Parathyroid adenoma (tissue), 2 donors: ENCODE data around the gene GPHA2.

Experiments
- H2AFZ ChIP-seq: fragments of 300-600 bp; sonication (generic); one replicate; pipeline ENCODE4 v1.7.0; 2017; ENCODE audit warnings: antibody characterized with exemption, mild to moderate bottlenecking
- H3K27ac ChIP-seq: fragments of 300-600 bp; sonication (generic); one replicate; pipeline ENCODE4 v1.7.0; 2017
- H3K27me3 ChIP-seq: fragments of 300-600 bp; sonication (generic); one replicate; pipeline ENCODE4 v1.7.0; 2017; ENCODE audit warnings: low read length; ENCODE audit not compliant: control insufficient read depth, insufficient read depth
- H3K36me3 ChIP-seq: fragments of 300-600 bp; sonication (generic); one replicate; pipeline ENCODE4 v1.7.0; 2017; ENCODE audit warnings: low read length; ENCODE audit not compliant: control insufficient read depth, insufficient read depth
- H3K4me1 ChIP-seq: fragments of 300-600 bp; sonication (generic); one replicate; pipeline ENCODE4 v1.7.0; 2017; ENCODE audit warnings: control low read depth
- H3K4me2 ChIP-seq: fragments of 300-600 bp; sonication (generic); one replicate; pipeline ENCODE4 v1.7.0; 2017; ENCODE audit warnings: low read length
- H3K4me3 ChIP-seq: fragments of 300-600 bp; sonication (generic); one replicate; pipeline ENCODE4 v1.7.0; 2017; ENCODE audit warnings: low read depth, low read length
- H3K79me2 ChIP-seq: fragments of 300-600 bp; sonication (generic); one replicate; pipeline ENCODE4 v1.7.0; 2017; ENCODE audit warnings: control low read depth
- H3K9ac ChIP-seq: fragments of 300-600 bp; sonication (generic); one replicate; pipeline ENCODE4 v1.7.0; 2017; ENCODE audit warnings: mild to moderate bottlenecking
- H3K9me3 ChIP-seq: fragments of 300-600 bp; sonication (generic); one replicate; pipeline ENCODE4 v1.7.0; 2017; ENCODE audit warnings: low read length; ENCODE audit not compliant: control insufficient read depth
- TF ChIP-seq, protein P1 (sequence below): fragments of 300-600 bp; sonication (generic); IDR thresholded peaks from one replicate; pipeline ENCODE4 v1.7.0; 2017; ENCODE audit warnings: antibody characterized with exemption, mild to moderate bottlenecking
- donor health status: primary hyperparathyroidism.

Gene GPHA2

DNA sequence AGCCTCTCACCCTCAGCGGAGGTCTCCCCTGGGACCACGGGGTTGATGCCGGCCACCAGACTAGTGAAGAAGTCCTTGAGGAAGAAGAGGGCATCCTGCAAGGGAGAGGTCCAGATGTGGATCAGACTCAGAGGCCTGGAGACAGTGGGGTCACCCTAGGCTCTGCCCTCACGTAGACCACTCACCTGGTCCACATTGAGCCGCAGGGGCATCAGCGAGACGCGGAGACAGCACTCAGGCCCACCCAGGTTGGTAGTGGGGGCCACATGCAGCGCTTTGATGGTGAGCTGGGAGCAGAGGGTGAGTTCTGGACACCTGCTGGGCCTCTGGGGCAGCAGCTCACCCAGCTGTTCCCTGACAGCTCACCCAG lies 37.6 kb downstream of the GPHA2 start:
- no peaks in the 10 kb centered on the region for H3K4me1 ChIP-seq
- TF ChIP-seq, protein P1, sequence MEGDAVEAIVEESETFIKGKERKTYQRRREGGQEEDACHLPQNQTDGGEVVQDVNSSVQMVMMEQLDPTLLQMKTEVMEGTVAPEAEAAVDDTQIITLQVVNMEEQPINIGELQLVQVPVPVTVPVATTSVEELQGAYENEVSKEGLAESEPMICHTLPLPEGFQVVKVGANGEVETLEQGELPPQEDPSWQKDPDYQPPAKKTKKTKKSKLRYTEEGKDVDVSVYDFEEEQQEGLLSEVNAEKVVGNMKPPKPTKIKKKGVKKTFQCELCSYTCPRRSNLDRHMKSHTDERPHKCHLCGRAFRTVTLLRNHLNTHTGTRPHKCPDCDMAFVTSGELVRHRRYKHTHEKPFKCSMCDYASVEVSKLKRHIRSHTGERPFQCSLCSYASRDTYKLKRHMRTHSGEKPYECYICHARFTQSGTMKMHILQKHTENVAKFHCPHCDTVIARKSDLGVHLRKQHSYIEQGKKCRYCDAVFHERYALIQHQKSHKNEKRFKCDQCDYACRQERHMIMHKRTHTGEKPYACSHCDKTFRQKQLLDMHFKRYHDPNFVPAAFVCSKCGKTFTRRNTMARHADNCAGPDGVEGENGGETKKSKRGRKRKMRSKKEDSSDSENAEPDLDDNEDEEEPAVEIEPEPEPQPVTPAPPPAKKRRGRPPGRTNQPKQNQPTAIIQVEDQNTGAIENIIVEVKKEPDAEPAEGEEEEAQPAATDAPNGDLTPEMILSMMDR: no peak
- no peaks in the 10 kb centered on the region for H3K79me2 ChIP-seq
- no peak overlapping the region for H3K4me2 ChIP-seq
- no peak overlapping the region for H3K4me3 ChIP-seq
- H3K9ac ChIP-seq: no peak overlapping the region
- H3K27me3 ChIP-seq: no peaks in the 10 kb centered on the region
- no peak overlapping the region for H2AFZ ChIP-seq
- H3K9me3 ChIP-seq: no peaks in the 10 kb centered on the region
- no peaks in the 10 kb centered on the region for H3K36me3 ChIP-seq
- no peak overlapping the region for H3K27ac ChIP-seq

DNA sequence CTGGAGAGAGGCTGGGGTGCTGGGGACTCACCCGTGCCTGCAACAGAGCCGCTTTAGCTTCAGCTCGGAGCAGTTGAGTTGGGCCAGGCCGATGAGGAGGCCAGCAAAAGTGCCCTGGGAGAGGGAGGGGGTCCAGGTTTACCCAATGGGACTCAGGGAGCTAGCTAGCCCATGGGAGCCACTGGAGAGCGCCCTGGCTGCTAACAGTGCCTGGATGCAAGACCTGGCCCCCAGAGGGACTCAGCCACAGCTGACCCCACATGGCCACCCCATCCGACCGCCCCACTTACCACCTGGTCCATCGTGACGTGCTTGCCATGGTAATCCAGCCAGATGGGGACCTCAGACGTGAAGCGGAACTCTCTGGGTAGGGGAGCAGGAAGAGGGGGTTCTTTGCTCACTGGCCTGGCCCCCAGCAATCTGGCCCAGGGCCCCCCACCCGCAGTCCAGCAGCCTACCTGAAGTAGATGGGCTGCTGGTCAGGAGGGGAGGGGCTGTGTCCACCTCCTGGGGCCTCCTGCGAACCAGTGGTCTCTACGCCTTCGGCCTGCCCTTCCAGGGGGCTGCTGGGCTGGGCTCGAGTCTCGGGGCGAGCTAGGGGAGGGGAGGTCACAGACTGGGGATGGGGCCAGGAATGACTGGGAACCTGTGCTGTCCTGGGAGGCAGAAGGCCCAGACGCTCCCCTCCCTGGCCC lies 38.2 kb downstream of the GPHA2 start:
- Histone ChIP-seq H3K36me3 (no peaks in the 10 kb centered on the region), H3K9me3 (no peaks in the 10 kb centered on the region), H3K27ac (no peak overlapping the region), H3K4me1 (no peaks in the 10 kb centered on the region), H3K4me2 (no peak overlapping the region), H3K79me2 (no peaks in the 10 kb centered on the region), H2AFZ (no peak overlapping the region), H3K9ac (no peak overlapping the region), H3K4me3 (no peak overlapping the region), H3K27me3 (no peaks in the 10 kb centered on the region)
- TF ChIP-seq, protein P1: no peak

DNA sequence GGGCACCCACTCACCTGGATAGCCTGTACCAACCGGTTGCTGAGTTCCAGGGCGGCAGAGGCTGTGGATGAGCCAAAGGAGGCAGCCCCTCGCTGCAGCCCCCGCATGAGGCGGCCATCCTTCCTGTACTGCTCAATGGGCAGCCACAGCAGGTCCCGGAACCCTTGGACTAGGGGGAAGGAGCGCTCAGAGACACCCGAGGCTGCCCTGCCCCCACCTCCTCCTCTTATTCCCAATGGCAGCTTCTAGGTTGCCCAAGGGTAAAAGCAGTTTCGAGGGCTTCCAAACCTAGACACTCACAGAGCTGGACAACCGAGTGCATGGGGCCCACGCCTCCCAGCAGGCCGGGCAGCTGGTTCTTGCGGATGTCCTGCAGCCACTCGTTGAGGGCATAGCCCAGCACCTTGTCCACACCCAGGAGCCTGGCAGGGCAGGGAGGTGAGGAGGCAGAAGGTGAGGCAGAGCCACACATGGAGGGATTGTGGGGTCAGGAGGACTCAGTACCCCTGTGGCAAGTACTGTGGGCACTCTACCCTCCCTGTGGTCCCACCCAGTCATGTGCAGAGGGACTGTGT lies 39.2 kb downstream of the GPHA2 start:
- no peaks in the 10 kb centered on the region for H3K36me3 ChIP-seq
- H3K9ac ChIP-seq: no peak overlapping the region
- H2AFZ ChIP-seq: no peak overlapping the region
- H3K9me3 ChIP-seq: no peaks in the 10 kb centered on the region
- H3K4me2 ChIP-seq: no peak overlapping the region
- H3K79me2 ChIP-seq: no peaks in the 10 kb centered on the region
- TF ChIP-seq, protein P1: no peak
- H3K4me1 ChIP-seq: no peaks in the 10 kb centered on the region
- no peaks in the 10 kb centered on the region for H3K27me3 ChIP-seq
- H3K4me3 ChIP-seq: no peak overlapping the region
- no peak overlapping the region for H3K27ac ChIP-seq

DNA sequence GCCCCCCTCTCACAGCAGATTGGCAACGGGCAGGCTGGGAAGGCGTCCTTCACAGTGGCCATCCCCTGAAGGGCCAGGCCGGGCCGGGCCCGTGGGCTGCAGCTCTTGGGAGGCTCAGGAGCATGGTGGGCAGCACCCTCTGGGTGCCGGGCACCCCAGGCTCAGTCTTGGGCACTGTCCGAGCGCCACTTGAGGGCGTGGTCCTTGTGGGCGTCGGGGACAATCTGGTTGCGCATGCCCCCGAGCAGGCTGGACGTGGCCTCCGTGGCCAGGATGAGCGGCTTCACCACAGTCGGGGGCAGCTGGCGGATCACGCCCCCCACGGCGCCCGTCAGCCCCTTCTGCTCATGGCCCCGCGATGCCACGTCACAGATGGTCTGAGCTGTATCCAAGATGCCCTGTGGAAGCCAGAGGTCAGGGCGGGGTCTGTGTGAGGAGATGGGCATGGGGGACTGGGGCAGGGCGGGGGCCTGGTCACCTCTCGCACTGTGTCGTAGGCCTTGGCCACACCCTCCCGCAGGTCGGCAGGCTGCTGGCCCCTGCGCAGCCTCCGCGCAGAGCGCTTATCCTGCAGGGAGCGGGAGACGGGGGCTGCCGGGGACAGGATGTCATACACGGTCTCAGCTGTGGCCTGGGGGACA lies 40.8 kb downstream of the GPHA2 start:
- Histone ChIP-seq H3K36me3 (no peaks in the 10 kb centered on the region), H3K4me2 (no peak overlapping the region), H3K79me2 (no peaks in the 10 kb centered on the region), H3K9ac (no peak overlapping the region), H3K27me3 (no peaks in the 10 kb centered on the region), H3K4me3 (no peak overlapping the region), H2AFZ (no peak overlapping the region), H3K27ac (no peak overlapping the region), H3K9me3 (no peaks in the 10 kb centered on the region), H3K4me1 (no peaks in the 10 kb centered on the region)
- TF ChIP-seq, protein P1: no peak
